Lung (tissue), 12 donors: ENCODE results near the gene ADPRH. TPM values are rescaled to one million over a fixed set of nuclear protein-coding genes. Genes with fewer than 3 reads are reported as not detected.

Source experiments
- ATAC-seq: fragments of 200-7000 bp; cut with Tn5 transposase; one replicate; pipeline ENCODE4 v1.9.1; 2020; ENCODE audit warnings: moderate number of reproducible peaks; ENCODE audit not compliant: insufficient read depth, low FRiP score
- DNase-seq, 3 donors: peaks; one replicate each; pipeline ENCODE4 v3.0.0-alpha.2; 2013 to 2017
- H3K27ac ChIP-seq, 2 donors: one replicate each; pipeline ENCODE4 v1.5.1; 2013; ENCODE audit warnings: mild to moderate bottlenecking in 2 of 2, moderate library complexity in 2 of 2, control low read depth in 1 of 2, inconsistent platforms in 1 of 2, low read depth in 1 of 2, low read length in 1 of 2
- H3K27me3 ChIP-seq, 3 donors: one replicate each; pipeline ENCODE4 v1.5.1; 2013; ENCODE audit warnings: low read length in 2 of 3; ENCODE audit not compliant: control insufficient read depth in 3 of 3, insufficient read depth in 3 of 3
- H3K36me3 ChIP-seq, 4 donors: one replicate each; pipeline ENCODE4 v1.5.1; 2013; ENCODE audit warnings: low read length in 4 of 4, mild to moderate bottlenecking in 1 of 4, moderate library complexity in 1 of 4; ENCODE audit not compliant: control insufficient read depth in 4 of 4, insufficient read depth in 4 of 4
- H3K4me1 ChIP-seq, 5 donors: one replicate each; pipeline ENCODE4 v1.5.1; 2013; ENCODE audit warnings: low read length in 5 of 5, mild to moderate bottlenecking in 2 of 5, moderate library complexity in 1 of 5; ENCODE audit not compliant: control insufficient read depth in 5 of 5, insufficient read depth in 5 of 5
- H3K4me3 ChIP-seq: one replicate; pipeline ENCODE4 v1.5.1; 2013; ENCODE audit warnings: mild to moderate bottlenecking, control low read depth, moderate library complexity
- H3K9ac ChIP-seq, 2 donors: one replicate each; pipeline ENCODE4 v1.5.1; 2013; ENCODE audit warnings: low read length in 2 of 2, control low read depth in 1 of 2; ENCODE audit not compliant: insufficient read depth in 1 of 2
- H3K9me3 ChIP-seq, 4 donors: one replicate each; pipeline ENCODE4 v1.5.1; 2013; ENCODE audit warnings: low read length in 3 of 4, mild to moderate bottlenecking in 1 of 4, moderate library complexity in 1 of 4; ENCODE audit not compliant: control insufficient read depth in 4 of 4, insufficient read depth in 3 of 4
- CTCF ChIP-seq: IDR thresholded peaks from 2 replicates; pipeline ENCODE4 v1.5.1; 2012; ENCODE audit warnings: mild to moderate bottlenecking; ENCODE audit errors: control extremely low read depth, extremely low read depth
- WGBS, 2 donors: extraction: QIAGEN DNeasy Blood & Tissue Kit; methylation state at CpG; one replicate each; pipeline ENCODE4 v1.1.7; 2013; 5-methylcytosine and 5-hydroxymethylcytosine counted together
- polyA plus RNA-seq, 2 donors: library from polyadenylated mRNA; stranded (reverse); fragments of 200-250 nt; gene quantifications; one replicate each; pipeline ENCODE4 v1.2.1, GENCODE V29; 2013
- total RNA-seq, 2 donors: library from RNA; depleted of rRNA in 1 of 2; stranded (reverse); fragments of >200 nt in 1 of 2; gene quantifications; one replicate each; pipeline ENCODE4 v1.2.1, GENCODE V29; 2014 to 2021
- donor health status: control.
- donor health status: control.
- donor health status: Bipolar disorder and iron deficiency.
- donor health status: healthy.
- donor health status: DM: yes; HTN: yes; CAD: no.

Gene ADPRH
- total and polyA plus RNA-seq, 4 donors: 5.4 to 26.3 (median 14.2) TPM

GRCh38 chr3:119599558-119600174, 20.4 kb downstream of the ADPRH start:
- H3K4me1 ChIP-seq: peaks cover 2 to 21% (median 4%) of the 10 kb centered on the region in 5 donors
- no peak for TF ChIP-seq CTCF
- H3K36me3 ChIP-seq: no peaks in the 10 kb centered on the region
- no peak overlapping the region for H3K9ac ChIP-seq
- peak overlapping the region in 1 of 2 donors; percentile 70 for H3K27ac ChIP-seq
- WGBS, 2 donors: 85 to 95% methylated on average over 6 of the region's 6 CpGs
- no peak overlapping the region for H3K4me3 ChIP-seq
- no peak for DNase-seq
- no peak for ATAC-seq
- no peaks in the 10 kb centered on the region for H3K9me3 ChIP-seq
- no peaks in the 10 kb centered on the region for H3K27me3 ChIP-seq

GRCh38 chr3:119600732-119601131, 21.4 kb downstream of the ADPRH start:
- no peak for DNase-seq
- Histone ChIP-seq H3K27ac (peak overlapping the region in 1 of 2 donors; percentile 15), H3K9me3 (no peaks in the 10 kb centered on the region), H3K36me3 (no peaks in the 10 kb centered on the region), H3K27me3 (no peaks in the 10 kb centered on the region), H3K4me3 (no peak overlapping the region), H3K9ac (no peak overlapping the region), H3K4me1 (peaks cover 2 to 21% (median 4%) of the 10 kb centered on the region in 5 donors)
- no peak for TF ChIP-seq CTCF
- WGBS, 2 donors: 49 to 52% methylated on average over 5 of the region's 5 CpGs
- no peak for ATAC-seq

GRCh38 chr3:119601154-119601553, 21.9 kb downstream of the ADPRH start:
- H3K9me3 ChIP-seq: no peaks in the 10 kb centered on the region
- WGBS, 2 donors: 83% methylated on average over 3 of the region's 3 CpGs
- H3K4me1 ChIP-seq: peaks cover 2 to 18% (median 4%) of the 10 kb centered on the region in 5 donors
- no peak overlapping the region for H3K9ac ChIP-seq
- no peak for TF ChIP-seq CTCF
- ATAC-seq (no peak), DNase-seq (no peak)
- peak overlapping the region in 1 of 2 donors; percentile 55 for H3K27ac ChIP-seq
- H3K36me3 ChIP-seq: no peaks in the 10 kb centered on the region
- H3K4me3 ChIP-seq: no peak overlapping the region
- H3K27me3 ChIP-seq: no peaks in the 10 kb centered on the region

GRCh38 chr3:119602676-119603075, 23.4 kb downstream of the ADPRH start:
- peaks cover 0 to 3% (median 0%) of the 10 kb centered on the region in 4 donors for H3K9me3 ChIP-seq
- no peak overlapping the region for H3K4me3 ChIP-seq
- no peaks in the 10 kb centered on the region for H3K36me3 ChIP-seq
- no peaks in the 10 kb centered on the region for H3K27me3 ChIP-seq
- WGBS, 2 donors: 36 to 38% methylated on average over 1 of the region's 1 CpG
- no peak for TF ChIP-seq CTCF
- H3K9ac ChIP-seq: no peak overlapping the region
- DNase-seq (no peak), ATAC-seq (no peak)
- no peak overlapping the region for H3K27ac ChIP-seq
- H3K4me1 ChIP-seq: peaks cover 0 to 15% (median 3%) of the 10 kb centered on the region in 5 donors
